Measurements from ENCODE around the gene GSK3B. TPM values are rescaled to one million over a fixed set of nuclear protein-coding genes. Genes with fewer than 3 reads are reported as not detected.

GSK3B gene

DNA sequence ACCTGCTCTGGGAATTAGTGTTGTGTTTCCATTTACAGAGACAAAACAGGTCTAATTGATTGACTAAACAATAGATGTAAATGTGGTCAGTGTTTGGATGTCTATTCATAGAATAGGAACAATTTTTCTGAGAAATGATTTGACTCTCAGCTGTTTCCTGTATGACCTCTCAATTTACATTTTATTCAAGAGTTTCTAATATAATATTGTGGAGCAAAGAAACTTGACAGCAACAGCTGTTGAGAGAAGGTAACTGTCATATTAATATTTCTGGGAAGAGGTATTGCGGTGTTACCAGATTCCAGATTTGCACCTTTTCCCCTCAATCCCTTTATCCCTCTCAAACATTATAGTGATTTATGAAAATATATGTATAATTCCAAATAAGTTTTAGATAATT lies 316.1 kb downstream of the GSK3B start:
- Histone ChIP-seq H3K9ac (ENCODE audit: low read depth, low read length, poor library complexity) (no peak overlapping the region), H2BK120ac (ENCODE audit: low read depth, low read length) (no peak overlapping the region), H3K27me3 (ENCODE audit: control insufficient read depth in 3 of 3, insufficient read depth in 3 of 3, low read depth in 1 of 3, low read length in 3 of 3) (peaks cover 0 to 5% (median 0%) of the 10 kb centered on the region in 3 experiments), H2BK5ac (ENCODE audit: low read length) (no peak overlapping the region), H3K4ac (ENCODE audit: low read length) (no peak overlapping the region), H4K8ac (ENCODE audit: low read depth, low read length) (no peak overlapping the region), H2BK15ac (ENCODE audit: low read length) (no peak overlapping the region), H3K4me2 (ENCODE audit: insufficient read depth, low read length, poor library complexity, severe bottlenecking) (no peak overlapping the region), H3K18ac (ENCODE audit: low read length) (no peak overlapping the region), H3K36me3 (replicated peaks in 1 of 2; ENCODE audit: control insufficient read depth in 2 of 2, insufficient read depth in 2 of 2, low read length in 2 of 2) (no peaks in the 10 kb centered on the region), H3K79me1 (ENCODE audit: low read depth, low read length) (no peaks in the 10 kb centered on the region), H2AFZ (ENCODE audit: low read length) (no peak overlapping the region), H2AK5ac (ENCODE audit: low read depth, low read length) (no peak overlapping the region), H2BK12ac (ENCODE audit: low read length) (no peak overlapping the region), H4K91ac (ENCODE audit: low read depth, low read length, poor library complexity) (no peak overlapping the region), H3K9me3 (replicated peaks in 1 of 2; ENCODE audit: control insufficient read depth in 2 of 2, insufficient read depth in 1 of 2, low read depth in 1 of 2, low read length in 2 of 2) (peaks cover 0 to 10% of the 10 kb centered on the region in 2 donors), H3K23ac (ENCODE audit: low read depth, low read length, poor library complexity) (no peak overlapping the region), H3K14ac (ENCODE audit: low read length) (no peak overlapping the region), H3K27ac (replicated peaks; ENCODE audit: low read length) (no peak overlapping the region), H3K4me3 (ENCODE audit: low read length in 2 of 2) (no peak overlapping the region), H3K4me1 (ENCODE audit: control insufficient read depth in 2 of 2, insufficient read depth in 1 of 2, low read depth in 1 of 2, low read length in 2 of 2) (peaks cover 0 to 2% of the 10 kb centered on the region in 2 donors)
- WGBS, 2 donors (ENCODE audit: extremely low coverage in 2 of 2, insufficient read length in 2 of 2, insufficient replicate concordance in 1 of 2) = no CpG with 5 or more reads among the region's 1 CpG
- DNase-seq (ENCODE audit: low spot score) = no peak

DNA sequence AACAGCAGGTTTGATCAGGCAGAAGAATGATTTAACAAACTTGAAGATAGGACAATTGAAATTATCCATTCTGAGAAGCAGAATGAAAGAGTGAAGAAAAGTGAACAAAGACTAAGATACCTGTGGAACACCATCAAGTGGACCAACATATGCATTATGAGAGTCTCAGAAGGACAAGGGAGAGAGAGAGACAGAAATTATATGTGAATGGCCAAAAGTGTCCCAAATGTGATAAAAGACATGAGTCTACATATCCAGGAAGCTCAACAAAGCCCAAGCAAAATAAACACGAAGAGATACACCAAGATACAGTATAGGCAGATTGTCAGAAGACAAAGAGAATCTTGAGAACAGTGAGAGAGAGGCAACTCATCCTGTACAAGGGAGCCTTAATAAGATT lies 317.9 kb downstream of the GSK3B start:
- Histone ChIP-seq H3K4ac (ENCODE audit: low read length) (no peak overlapping the region), H3K23ac (ENCODE audit: low read depth, low read length, poor library complexity) (no peak overlapping the region), H2BK120ac (ENCODE audit: low read depth, low read length) (no peak overlapping the region), H3K27me3 (ENCODE audit: control insufficient read depth in 3 of 3, insufficient read depth in 3 of 3, low read depth in 1 of 3, low read length in 3 of 3) (peaks cover 0 to 5% (median 0%) of the 10 kb centered on the region in 3 experiments), H3K14ac (ENCODE audit: low read length) (no peak overlapping the region), H3K27ac (replicated peaks; ENCODE audit: low read length) (no peak overlapping the region), H3K4me3 (ENCODE audit: low read length in 2 of 2) (no peak overlapping the region), H3K18ac (ENCODE audit: low read length) (no peak overlapping the region), H2AK5ac (ENCODE audit: low read depth, low read length) (no peak overlapping the region), H3K4me1 (ENCODE audit: control insufficient read depth in 2 of 2, insufficient read depth in 1 of 2, low read depth in 1 of 2, low read length in 2 of 2) (peaks cover 0 to 2% of the 10 kb centered on the region in 2 donors), H3K9ac (ENCODE audit: low read depth, low read length, poor library complexity) (no peak overlapping the region), H2BK12ac (ENCODE audit: low read length) (no peak overlapping the region), H2BK5ac (ENCODE audit: low read length) (no peak overlapping the region), H2AFZ (ENCODE audit: low read length) (no peak overlapping the region), H4K8ac (ENCODE audit: low read depth, low read length) (no peak overlapping the region), H3K79me1 (ENCODE audit: low read depth, low read length) (no peaks in the 10 kb centered on the region), H4K91ac (ENCODE audit: low read depth, low read length, poor library complexity) (no peak overlapping the region), H3K4me2 (ENCODE audit: insufficient read depth, low read length, poor library complexity, severe bottlenecking) (no peak overlapping the region), H3K36me3 (replicated peaks in 1 of 2; ENCODE audit: control insufficient read depth in 2 of 2, insufficient read depth in 2 of 2, low read length in 2 of 2) (no peaks in the 10 kb centered on the region), H3K9me3 (replicated peaks in 1 of 2; ENCODE audit: control insufficient read depth in 2 of 2, insufficient read depth in 1 of 2, low read depth in 1 of 2, low read length in 2 of 2) (peaks cover 0 to 10% of the 10 kb centered on the region in 2 donors), H2BK15ac (ENCODE audit: low read length) (no peak overlapping the region)
- DNase-seq (ENCODE audit: low spot score) = no peak
- no CpG with 5 or more reads among the region's 1 CpG for WGBS, 2 donors (ENCODE audit: extremely low coverage in 2 of 2, insufficient read length in 2 of 2, insufficient replicate concordance in 1 of 2)

DNA sequence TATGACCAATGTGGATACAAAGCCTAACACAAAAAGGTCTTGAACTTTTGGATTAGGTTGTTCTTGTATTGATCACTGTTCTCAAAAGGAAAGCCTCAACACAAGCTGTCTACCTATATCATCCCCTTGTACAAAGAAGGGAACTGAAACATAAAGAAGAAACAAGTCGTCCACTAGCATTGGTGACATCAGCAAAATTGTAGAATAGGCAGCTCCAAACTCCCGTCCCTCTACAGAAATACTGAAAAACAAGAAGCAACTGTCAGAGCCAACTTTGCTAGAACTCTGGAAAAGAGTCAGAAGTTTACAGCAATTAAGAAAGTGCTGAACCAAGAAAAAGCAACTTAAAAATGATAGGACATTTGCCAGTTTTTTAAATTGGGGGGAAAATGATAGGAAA lies 319.8 kb downstream of the GSK3B start:
- Histone ChIP-seq H2BK120ac (ENCODE audit: low read depth, low read length) (no peak overlapping the region), H3K18ac (ENCODE audit: low read length) (no peak overlapping the region), H3K4me1 (ENCODE audit: control insufficient read depth in 2 of 2, insufficient read depth in 1 of 2, low read depth in 1 of 2, low read length in 2 of 2) (peaks cover 0 to 2% of the 10 kb centered on the region in 2 donors), H3K4me2 (ENCODE audit: insufficient read depth, low read length, poor library complexity, severe bottlenecking) (no peak overlapping the region), H3K9ac (ENCODE audit: low read depth, low read length, poor library complexity) (no peak overlapping the region), H3K23ac (ENCODE audit: low read depth, low read length, poor library complexity) (no peak overlapping the region), H3K79me1 (ENCODE audit: low read depth, low read length) (no peaks in the 10 kb centered on the region), H3K36me3 (replicated peaks in 1 of 2; ENCODE audit: control insufficient read depth in 2 of 2, insufficient read depth in 2 of 2, low read length in 2 of 2) (no peaks in the 10 kb centered on the region), H4K8ac (ENCODE audit: low read depth, low read length) (no peak overlapping the region), H2BK12ac (ENCODE audit: low read length) (no peak overlapping the region), H3K4ac (ENCODE audit: low read length) (no peak overlapping the region), H3K9me3 (replicated peaks in 1 of 2; ENCODE audit: control insufficient read depth in 2 of 2, insufficient read depth in 1 of 2, low read depth in 1 of 2, low read length in 2 of 2) (peaks cover 0 to 10% of the 10 kb centered on the region in 2 donors), H2BK5ac (ENCODE audit: low read length) (no peak overlapping the region), H2BK15ac (ENCODE audit: low read length) (no peak overlapping the region), H3K27ac (replicated peaks; ENCODE audit: low read length) (no peak overlapping the region), H2AFZ (ENCODE audit: low read length) (no peak overlapping the region), H2AK5ac (ENCODE audit: low read depth, low read length) (no peak overlapping the region), H3K4me3 (ENCODE audit: low read length in 2 of 2) (no peak overlapping the region), H4K91ac (ENCODE audit: low read depth, low read length, poor library complexity) (no peak overlapping the region), H3K27me3 (ENCODE audit: control insufficient read depth in 3 of 3, insufficient read depth in 3 of 3, low read depth in 1 of 3, low read length in 3 of 3) (peaks cover 0 to 5% (median 0%) of the 10 kb centered on the region in 3 experiments), H3K14ac (ENCODE audit: low read length) (no peak overlapping the region)
- no CpG with 5 or more reads among the region's 2 CpGs for WGBS, 2 donors (ENCODE audit: extremely low coverage in 2 of 2, insufficient read length in 2 of 2, insufficient replicate concordance in 1 of 2)
- no peak for DNase-seq (ENCODE audit: low spot score)

Small RNA genes within 50 kb of the gene (small RNA-seq; reads per million reads assigned to genes)
- gene RN7SL397P (ENCODE audit: insufficient read depth) (not detected), gene RN7SL762P (ENCODE audit: insufficient read depth) (not detected)
